GM21576 (cell line): ENCODE measurements around the gene ORC3.
"Not testable (repeated sequence)": the region's sequence is repeated elsewhere in the genome, so short reads cannot be mapped to it uniquely, and the experiment has no call there.

Experiments used
- ATAC-seq: cut with Tn5 transposase; IDR thresholded peaks from one replicate; pipeline ENCODE4 v1.9.1; 2021; ENCODE audit warnings: mild to moderate bottlenecking, moderate library complexity; ENCODE audit not compliant: unreplicated experiment

Gene ORC3

DNA sequence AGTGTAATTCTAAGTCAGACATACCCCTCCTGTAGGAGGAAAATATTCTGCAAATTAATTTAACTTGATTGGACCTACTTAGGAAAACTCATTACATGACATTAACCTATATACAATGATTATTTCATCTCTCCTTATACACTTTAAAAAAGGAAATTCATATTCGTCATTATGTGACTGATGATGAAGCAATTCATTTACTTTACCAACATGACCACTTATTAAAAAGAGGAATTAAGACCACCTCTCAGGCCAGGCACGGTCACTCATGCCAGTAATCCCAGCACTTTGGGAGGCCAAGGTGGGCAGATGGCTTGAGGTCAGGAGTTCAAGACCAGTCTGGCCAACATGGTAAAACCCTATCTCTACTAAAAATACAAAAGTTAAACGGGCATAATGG, 100.5 kb downstream of the ORC3 start:
- no peak for ATAC-seq

DNA sequence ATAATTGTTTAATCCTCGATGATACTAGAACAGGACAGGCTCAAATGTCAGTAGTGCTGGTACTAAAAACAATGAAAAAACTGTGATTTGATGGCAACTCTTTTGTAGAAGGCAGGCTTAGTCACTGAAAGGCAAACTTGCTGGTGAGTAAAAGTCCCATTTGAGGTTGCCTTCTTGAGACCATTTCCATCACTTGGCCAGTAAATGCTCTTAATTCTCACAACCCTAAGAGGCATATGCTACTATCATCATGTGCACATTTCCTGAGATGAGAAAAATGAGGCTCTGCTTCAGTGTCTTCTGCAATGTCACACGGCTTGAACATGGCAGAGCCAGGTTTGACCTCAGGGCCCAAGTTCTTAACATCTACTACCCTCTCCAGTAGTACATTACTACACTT, 102.2 kb downstream of the ORC3 start:
- no peak for ATAC-seq

GRCh38 chr6:87696817-87697216, 106.9 kb downstream of the ORC3 start:
- not testable (repeated sequence) for ATAC-seq

- no peak for ATAC-seq
Observed at GRCh38 chr6:87697581-87698546, 107.9 kb downstream of the ORC3 start.

DNA sequence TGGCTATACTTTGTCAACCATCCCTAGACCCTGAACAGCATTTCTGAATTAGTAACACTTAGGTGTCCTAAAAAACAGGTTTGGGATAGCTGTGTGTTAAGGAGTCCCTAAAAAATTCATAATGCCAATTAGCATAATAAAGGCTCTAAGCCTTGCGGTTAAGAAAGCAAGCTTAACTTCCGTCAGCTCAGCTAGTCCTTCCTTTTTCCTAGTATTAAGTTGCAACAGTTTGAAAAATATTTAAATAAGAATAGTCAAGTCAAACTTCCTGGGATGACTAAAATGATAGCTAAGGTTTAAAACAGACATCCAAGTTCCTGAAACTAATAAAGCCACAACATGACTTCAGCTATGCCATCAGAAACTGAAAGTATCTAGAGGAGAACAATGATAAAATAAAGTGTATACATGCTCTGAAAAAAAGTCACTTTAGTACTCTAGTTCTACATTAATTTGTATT, 108.6 kb downstream of the ORC3 start:
- no peak for ATAC-seq

- no peak for ATAC-seq
Observed at GRCh38 chr6:87699576-87699975, 109.6 kb downstream of the ORC3 start.

GRCh38 chr6:87700397-87701343, 110.7 kb downstream of the ORC3 start:
- ATAC-seq, result no peak

GRCh38 chr6:87701344-87701675, 111.4 kb downstream of the ORC3 start:
- no peak for ATAC-seq

GRCh38 chr6:87701676-87702588, 112.0 kb downstream of the ORC3 start, which contains the start of gene AKIRIN2:
TSS of gene AKIRIN2 (minus strand) at chr6:87702233. CDS start at chr6:87701684, 549 bp downstream.
- peak; percentile 67 for ATAC-seq

DNA sequence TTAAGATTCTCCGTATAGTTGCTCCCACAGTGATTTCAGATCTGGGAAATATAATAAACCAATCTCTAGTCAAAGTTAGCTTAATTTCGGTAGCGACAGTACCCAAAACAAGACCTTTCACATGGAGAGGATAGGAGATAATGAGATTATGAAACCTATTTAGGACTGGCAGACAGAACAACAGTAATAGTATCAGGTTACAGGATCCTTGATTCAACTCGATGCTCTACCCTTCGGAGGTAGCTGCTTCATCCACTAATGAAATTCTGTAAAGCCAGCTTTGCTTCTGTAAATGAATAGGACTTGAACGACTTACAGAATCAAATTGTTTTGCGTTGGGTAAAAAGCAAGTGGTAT, 112.6 kb downstream of the ORC3 start:
- ATAC-seq, result peak; percentile 9

DNA sequence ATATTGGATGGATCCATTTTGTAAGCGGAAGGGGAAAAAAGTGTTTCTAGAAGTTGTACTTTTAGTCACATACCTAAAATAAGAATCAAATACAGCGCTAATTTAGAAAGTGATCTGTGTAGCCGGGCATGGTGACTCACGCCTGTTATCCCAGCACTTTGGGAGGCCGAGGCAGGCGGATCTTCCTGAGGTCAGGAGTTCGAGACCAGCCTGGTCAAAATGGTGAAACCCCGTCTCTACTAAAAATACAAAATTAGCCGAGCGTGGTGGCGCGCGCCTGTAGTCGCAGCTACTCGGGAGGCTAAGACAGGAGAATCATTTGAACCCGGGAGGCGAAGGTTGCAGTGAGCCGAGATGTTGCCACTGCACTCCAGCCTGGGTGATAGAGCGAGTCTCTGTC, 113.1 kb downstream of the ORC3 start:
- ATAC-seq, result not testable (repeated sequence)

DNA sequence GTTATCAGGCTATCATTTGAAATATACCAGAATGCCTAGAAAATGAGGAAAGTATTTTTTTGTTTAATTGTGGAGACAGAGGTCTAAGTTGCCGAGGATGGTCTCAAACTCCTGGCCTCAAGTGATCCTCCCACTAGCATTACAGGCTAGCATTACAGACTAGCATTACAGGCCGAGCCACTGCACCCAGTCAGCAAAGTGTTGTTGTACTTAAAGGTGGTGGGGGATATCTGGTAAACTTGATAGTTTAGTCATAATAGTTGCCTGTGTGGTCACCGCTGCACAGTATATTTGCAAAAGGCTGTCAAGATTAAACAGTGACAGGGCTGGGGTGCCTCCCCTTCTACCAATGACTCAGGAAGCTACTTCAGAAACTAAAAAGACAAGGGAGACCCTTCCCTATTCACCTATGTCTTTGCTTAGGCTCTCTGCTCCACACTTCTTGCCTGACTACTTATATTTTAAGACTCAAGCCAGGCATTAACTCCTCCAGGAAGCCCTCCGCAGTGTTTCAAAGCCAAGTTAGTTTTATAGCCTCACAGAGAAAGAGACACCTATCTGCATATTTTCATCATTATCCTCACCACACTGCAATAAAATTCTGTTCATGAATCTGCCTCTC, 115.2 kb downstream of the ORC3 start:
- ATAC-seq, result peak; percentile 42

DNA sequence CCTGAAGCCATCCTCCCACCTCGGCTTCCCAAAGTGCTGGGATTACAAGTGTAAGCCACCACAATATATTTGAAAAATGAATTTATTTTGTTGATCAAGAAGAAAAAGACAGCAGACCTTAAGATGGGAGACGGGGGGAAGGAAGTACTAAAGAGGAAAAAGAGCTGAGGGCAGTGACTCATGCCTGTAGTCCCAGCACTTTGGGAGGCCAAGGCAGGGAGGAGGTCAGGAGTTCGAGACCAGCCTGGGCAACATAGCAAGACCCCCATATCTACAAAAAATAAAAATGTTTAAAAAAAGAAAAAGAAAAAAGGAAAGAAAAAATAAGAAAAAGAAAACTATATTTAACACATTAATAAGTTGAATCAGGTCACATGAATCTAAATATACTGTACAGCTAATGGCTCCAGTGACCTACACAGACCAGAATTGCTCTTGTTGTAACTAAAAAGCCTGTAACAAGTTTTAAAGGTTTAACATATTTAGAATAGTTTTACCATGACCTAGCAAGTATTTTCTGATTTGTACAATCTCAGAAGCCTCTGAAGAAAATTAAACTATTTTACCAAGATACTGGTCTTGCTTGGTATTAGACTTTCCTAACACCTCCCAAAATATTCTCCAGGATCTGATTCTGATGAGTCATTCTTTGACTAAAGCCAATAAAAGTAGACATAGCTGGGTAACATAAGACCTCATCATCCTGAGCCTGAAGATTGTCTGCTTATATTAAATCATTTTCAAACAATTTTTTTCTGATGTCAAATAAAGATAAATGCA, 116.4 kb downstream of the ORC3 start:
- no peak for ATAC-seq

GRCh38 chr6:87708581-87709427, 118.9 kb downstream of the ORC3 start:
- not testable (repeated sequence) for ATAC-seq

GRCh38 chr6:87710090-87710489, 120.2 kb downstream of the ORC3 start:
- no peak for ATAC-seq

DNA sequence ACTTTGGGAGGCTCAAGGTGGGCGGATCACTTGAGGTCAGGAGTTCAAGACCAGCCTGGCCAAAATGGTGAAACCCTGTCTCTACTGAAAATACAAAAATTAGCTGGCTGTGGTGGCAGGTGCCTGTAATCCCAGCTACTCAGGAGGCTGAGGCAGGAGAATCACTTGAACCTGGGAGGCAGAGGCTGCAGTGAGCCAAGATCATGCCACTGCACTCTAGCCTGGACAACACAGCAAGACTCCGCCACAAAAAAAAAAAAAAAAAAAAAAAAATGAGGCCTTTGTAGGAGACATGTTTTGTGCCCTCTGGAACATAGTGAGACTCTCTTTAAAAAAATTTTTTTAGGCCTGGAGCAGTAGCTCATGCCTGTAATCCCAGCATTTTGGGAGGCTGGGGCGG, 122.8 kb downstream of the ORC3 start:
- ATAC-seq, result not testable (repeated sequence)

- peak; percentile 51 for ATAC-seq
Observed at GRCh38 chr6:87714093-87714842, 124.3 kb downstream of the ORC3 start.
